ENCODE data around the gene SLC22A8.
A peak's percentile ranks its signal among the peaks of the same experiment; 100 is the strongest.
"Not testable (repeated sequence)": the region's sequence is repeated elsewhere in the genome, so short reads cannot be mapped to it uniquely, and the experiment has no call there.

The SLC22A8 gene

DNA sequence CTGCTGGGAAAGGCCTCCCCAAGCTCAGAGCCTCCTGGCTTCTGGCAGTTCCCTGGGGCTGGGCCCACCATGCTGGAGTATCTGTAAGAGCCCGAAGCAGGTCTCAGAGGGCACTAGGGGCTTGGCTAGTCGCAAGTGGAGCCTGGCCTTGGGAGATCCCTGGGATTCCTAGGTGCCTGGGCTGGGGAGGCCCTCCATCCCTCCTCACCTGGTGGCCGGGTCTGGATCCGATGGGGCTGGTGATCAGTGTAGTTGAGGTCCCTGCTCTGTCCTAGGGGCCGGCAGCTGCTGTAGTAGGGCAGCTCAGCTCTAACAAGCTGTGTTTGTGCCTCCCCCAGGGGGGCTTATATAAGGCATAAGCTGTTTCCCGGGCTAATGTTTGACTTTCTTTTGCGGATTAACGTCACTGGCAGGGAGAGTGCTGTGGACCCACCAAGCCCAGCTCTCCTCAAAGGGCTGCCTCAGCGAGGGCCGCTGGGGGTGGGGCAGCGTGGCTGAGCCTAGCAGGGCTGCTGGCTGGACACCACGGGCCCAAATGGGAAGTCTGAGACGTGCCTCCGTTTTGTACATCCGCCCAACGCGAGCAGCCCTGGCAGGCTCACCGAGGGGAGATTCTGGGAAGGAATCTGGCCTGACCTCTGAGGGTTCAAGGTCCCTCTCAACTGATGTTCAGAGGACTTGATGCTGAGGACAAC is at the start of gene SLC22A8:
Gene SLC22A8 (minus strand): TSS at position 321 of the 695 bp plus-strand sequence. CDS start 883 bp downstream, outside the sequence.
- DNase-seq (ENCODE audit: low read depth, low spot score) = peak; percentile 58

DNA sequence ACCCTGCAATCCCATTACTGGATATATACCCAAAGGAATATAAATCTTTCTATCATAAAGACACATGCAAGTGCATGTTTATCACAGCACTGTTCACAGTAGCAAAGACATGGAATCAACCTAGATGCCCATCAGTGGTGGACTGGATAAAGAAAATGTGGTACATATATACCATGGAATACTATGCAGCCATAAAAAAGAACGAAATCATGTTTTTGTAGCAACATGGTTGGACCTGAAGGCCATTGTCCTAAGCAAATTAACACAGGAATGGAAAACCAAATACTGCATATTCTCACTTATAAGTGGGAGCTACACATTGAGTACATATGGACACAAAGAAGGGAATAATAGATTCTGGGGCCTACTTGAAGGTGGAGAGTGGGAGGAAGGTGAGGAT is 30.6 kb upstream of the SLC22A8 start:
- DNase-seq (ENCODE audit: low read depth, low spot score) = not testable (repeated sequence)

DNA sequence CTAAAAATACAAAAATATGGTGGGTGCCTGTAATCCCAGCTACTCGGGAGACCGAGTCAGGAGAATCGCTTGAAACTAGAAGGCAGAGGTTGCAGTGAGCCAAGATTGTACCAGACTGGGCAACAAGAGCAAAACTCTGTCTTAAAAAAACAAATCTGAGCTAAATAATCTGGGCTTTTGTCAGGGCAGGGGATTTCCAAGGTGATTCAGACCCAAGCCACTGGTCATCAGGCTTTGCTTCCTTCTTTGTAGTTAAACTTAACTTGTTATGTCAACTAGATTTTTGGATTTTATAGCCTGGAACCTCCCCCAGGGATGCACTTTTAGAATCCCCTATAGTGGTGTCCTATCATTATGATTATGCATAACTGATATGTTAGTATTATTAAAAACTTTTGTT is 27.0 kb upstream of the SLC22A8 start:
- no peak for DNase-seq (ENCODE audit: low read depth, low spot score)

DNA sequence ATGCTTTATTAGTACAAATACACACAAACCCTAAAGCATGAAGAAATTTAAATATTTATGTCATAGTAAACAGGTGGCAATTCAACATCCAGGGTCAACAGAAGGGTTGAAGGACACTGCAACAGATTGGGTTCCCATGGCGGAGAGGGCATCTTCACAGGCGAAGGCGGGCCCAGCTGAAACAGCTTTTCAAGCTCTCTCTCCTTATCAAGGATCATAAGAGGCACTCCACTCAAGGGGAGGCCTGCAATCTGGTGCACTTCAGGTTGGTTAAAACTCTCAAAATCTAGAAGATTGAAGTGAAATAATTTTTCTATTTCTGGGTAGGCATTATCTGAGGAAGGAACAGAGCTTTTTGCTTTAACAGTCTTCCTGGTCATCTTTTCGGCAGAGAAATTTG is 16.8 kb upstream of the SLC22A8 start:
- no peak for DNase-seq (ENCODE audit: low read depth, low spot score)

- DNase-seq (ENCODE audit: low read depth, low spot score) = peak; percentile 85
Measured at GRCh38 chr11:63023841-63024648, 8.4 kb upstream of the SLC22A8 start.

GRCh38 chr11:63023222-63023814 is 7.7 kb upstream of the SLC22A8 start:
- DNase-seq (ENCODE audit: low read depth, low spot score) = no peak

GRCh38 chr11:63022441-63022840 is 6.8 kb upstream of the SLC22A8 start:
- no peak for DNase-seq (ENCODE audit: low read depth, low spot score)

GRCh38 chr11:63020671-63021291 is 5.1 kb upstream of the SLC22A8 start:
- DNase-seq (ENCODE audit: low read depth, low spot score) = peak; percentile 79

- DNase-seq (ENCODE audit: low read depth, low spot score) = peak; percentile 31
Measured at GRCh38 chr11:63019506-63019905, 3.9 kb upstream of the SLC22A8 start.

DNA sequence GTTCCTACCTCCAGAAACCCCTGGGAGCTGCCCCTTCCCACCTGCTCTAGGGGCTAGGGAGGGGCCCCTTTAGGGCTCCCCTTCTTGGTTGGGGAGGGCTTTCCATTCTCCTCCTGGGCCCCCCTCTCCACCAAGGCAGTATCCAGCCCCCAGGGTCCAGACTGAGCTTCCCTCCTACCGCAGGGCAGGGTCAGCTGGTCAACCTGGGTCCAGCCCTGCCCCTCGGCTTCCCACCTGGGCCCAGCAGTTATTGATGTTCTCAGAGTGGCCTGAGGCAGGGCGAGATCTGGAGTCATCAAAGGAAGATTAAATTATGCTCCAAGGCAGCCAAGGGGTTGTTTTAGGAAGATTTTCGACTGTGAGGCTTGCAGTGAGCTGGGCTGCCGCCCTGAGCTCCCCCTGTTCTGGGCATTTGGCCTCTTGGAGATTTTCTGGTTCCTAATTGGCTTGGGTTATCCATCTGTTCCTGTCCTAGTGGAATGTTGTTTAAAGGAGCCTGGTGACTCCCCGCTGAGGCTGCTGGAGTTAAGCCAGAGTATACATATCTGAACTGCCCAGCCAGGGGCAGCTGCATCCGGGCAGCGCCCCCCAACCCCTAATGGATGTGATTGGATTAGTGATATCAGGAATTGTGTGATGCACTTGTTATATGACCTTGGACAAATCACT is 1.8 kb upstream of the SLC22A8 start:
- DNase-seq (ENCODE audit: low read depth, low spot score) = peak; percentile 62

GRCh38 chr11:63014408-63015055 is 1.1 kb downstream of the SLC22A8 start:
- DNase-seq (ENCODE audit: low read depth, low spot score) = no peak

GRCh38 chr11:63012839-63013238 is 2.8 kb downstream of the SLC22A8 start:
- DNase-seq (ENCODE audit: low read depth, low spot score) = no peak

DNA sequence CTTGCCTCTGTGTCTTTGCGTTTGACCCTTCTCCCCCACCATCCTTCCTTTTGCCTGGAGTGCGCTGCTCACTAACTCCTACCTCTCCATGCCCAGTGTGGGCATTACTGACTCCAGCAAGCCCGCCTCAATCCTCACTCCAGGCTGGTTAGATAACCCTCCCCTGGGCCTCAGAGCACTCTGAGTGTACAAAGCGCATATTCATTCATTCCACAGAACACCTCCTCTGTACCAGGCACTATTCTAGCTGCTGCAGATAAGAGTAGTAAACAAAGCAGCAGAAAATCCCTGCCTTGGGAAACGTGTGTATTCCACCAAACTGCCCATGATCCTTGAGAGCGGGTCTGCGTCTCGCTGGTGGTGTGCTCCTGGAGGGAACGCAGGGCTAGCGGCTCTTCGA is 3.2 kb downstream of the SLC22A8 start:
- DNase-seq (ENCODE audit: low read depth, low spot score) = peak; percentile 26

DNA sequence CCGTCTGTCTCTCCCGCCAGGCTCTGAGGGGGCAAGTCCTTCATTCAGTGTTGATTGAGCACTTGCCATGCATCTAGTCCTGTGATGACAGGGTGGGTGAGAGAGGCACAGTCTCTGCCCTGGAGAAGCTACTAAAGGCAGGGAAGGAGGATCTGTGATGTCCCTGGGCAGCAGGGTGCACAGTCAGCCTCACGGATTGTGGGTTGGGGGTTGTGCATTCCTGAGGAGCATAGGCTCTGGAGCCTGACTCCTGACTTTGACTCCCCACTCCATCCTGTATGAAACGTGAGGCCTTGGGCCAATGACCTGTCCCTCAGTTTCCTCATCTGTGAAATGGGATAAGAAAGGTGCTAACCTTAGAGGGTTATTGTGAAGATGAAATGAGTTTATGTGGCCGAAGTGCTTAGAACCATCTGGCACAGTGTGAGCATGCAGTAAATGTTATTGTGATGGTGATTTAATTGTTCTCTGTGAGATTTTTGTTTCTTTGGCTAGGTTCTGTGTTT is 4.7 kb downstream of the SLC22A8 start:
- DNase-seq (ENCODE audit: low read depth, low spot score) = no peak

GRCh38 chr11:63007920-63008319 is 7.7 kb downstream of the SLC22A8 start:
- DNase-seq (ENCODE audit: low read depth, low spot score) = no peak

DNA sequence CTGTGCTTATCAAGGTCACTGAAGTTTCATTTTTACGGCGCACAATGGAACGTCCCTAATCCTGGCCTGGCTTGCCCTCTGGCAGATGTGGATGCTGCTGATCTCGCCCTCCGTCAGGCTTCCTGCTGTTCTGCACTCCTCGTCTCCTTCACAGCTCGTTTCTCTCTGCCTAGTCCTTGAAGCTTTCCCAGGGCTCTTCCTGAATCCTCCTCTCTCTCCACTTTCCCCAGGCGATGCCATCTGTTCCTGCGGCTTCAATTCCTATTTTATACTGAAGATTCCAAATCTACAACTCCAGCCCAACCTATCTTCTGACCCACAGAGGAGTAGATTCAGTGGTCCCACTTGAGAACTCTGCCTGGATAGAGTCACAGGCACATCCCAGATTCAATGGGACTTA is 14.2 kb downstream of the SLC22A8 start:
- no peak for DNase-seq (ENCODE audit: low read depth, low spot score)

DNA sequence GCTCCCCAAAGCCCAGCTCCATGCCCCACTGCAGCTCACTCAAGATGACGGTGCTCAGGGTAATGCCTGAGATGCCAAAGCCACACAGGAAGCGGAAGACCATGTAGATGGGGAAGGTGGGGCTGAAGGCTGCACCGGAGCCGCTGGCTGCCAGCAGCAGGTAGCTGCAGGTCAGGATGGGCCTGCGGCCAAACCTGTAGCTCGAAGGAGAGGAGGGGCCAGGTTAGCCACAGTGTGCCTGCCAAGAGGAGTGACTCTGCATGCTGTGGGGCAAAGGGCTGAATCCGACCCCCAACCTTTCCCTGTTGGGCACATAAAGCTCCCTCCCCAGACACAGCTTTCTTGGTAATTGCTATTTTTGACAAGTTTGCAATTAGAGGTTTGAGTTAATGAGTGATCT is 16.0 kb downstream of the SLC22A8 start:
- DNase-seq (ENCODE audit: low read depth, low spot score) = no peak

- no peak for DNase-seq (ENCODE audit: low read depth, low spot score)
Measured at GRCh38 chr11:62999156-62999555, 16.5 kb downstream of the SLC22A8 start.

DNA sequence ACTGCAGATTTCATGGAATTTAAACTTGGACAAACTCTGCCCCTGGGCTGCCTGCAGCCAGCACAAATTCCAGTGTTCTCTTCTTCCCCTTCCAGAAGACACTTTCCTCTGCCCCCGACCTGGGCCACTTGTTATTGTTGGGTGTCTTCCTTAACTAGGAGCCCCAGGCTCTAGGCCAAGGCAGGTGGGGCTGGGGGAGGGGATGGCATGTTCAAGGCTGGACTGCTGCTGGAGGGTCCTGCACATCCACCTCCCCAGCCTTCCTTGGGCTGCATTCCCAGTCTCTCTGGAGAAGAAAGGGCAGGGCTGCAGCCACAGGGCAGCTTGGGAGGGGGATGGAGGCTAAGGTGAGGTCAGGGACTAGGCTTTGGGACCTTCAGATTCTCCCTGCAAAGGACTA is 19.4 kb downstream of the SLC22A8 start:
- DNase-seq (ENCODE audit: low read depth, low spot score) = peak; percentile 36

DNA sequence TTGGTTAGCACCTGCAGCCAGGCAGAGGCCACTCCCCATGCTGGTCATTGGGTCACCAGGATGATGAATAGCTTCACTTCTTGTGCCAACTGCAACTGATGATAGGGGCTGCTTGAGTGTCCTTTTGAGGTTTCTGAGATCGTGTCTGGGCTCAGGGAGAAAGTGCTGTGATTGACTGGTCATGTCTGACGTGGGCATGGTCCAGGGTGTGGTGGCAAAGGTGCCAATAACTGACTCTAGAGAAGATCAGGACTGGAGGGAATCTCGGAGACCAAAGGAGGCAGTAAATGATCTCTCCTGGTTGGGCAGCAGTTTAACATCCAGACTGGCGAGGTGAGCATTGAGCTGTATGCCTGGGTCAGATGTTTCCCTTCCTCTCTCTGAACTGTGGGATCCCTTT is 20.9 kb downstream of the SLC22A8 start:
- DNase-seq (ENCODE audit: low read depth, low spot score) = no peak

DNA sequence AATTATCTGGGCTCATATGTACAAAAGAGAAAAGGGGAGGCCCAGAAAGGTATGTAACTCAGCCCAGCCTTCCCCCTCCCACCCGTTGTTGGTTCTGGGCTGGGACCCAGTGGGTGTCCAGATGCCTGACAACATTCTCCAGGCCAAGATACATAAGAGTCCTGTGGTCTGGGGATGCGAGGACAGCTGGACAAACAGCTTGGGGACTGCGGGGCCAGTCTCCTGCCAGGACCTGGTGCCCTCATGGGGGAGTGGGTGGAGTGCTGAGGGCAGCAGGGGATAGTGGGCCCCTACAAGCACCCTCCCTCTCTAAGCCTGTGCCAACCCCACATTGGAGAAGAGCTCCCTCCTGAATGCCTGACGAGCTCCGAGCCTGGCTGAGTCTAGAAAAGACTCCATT is 27.4 kb downstream of the SLC22A8 start:
- no peak for DNase-seq (ENCODE audit: low read depth, low spot score)

Data from ELF-1 (cell line).